Stimulated activated CD8-positive, alpha-beta memory T cell treated with anti-CD3 and anti-CD28 coated beads, Interleukin-4, amount 100 ng/mL, for 4 hours (primary cell): ENCODE measurements around the gene HCRT.
"Not testable (repeated sequence)": the region's sequence is repeated elsewhere in the genome, so short reads cannot be mapped to it uniquely, and the experiment has no call there.

Experiments
- DNase-seq, 2 donors: peaks; one replicate each; pipeline ENCODE4 v3.0.0-alpha.2; 2020; ENCODE audit warnings: low read depth in 2 of 2, low spot score in 1 of 2

The HCRT gene

DNA sequence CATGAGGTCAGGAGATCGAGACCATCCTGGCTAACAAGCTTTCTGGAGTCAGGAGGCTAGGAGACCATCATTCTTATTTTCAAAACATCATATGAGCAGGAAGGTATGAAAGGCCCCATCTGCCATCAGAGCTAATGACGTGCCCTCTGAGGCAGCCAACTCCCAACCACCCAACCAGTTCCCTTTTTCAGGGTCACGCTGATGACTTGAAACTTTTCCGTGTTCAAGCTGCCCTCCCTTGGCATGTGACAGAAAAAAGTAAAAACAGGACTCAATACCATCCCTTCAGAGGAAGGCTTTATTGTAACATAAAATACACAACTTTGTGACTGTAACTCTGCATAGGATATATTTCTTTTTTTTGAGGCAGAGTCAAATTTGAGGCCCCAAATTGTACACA, 13.6 kb upstream of the HCRT start:
- no peak for DNase-seq

DNA sequence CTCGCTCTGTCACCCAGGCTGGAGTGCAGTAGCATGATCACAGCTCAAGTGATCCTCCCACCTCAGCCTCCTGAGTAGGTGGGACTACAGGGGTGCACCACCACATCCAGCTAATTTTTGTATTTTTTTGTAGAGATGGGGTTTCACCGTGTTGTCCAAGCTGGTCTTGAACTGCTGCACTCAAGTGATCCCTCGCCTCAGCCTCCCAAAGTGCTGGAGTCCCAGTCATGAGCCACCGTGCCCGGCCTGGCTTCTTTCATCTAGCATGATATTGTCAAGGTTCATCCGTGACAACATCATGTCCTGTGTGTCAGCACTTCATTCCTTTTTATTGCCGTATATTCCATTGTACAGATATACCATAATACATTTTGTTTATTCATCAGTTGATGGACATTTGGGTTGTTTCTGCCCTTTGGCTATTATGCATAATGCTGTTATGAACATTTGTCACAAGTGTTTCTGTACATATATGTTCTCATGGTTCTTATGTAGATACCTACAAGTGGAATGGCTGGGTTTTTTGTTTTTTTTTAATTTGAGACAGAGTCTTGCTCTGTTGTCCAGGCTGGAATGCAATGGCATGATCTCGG, 12.4 kb upstream of the HCRT start:
- no peak for DNase-seq

DNA sequence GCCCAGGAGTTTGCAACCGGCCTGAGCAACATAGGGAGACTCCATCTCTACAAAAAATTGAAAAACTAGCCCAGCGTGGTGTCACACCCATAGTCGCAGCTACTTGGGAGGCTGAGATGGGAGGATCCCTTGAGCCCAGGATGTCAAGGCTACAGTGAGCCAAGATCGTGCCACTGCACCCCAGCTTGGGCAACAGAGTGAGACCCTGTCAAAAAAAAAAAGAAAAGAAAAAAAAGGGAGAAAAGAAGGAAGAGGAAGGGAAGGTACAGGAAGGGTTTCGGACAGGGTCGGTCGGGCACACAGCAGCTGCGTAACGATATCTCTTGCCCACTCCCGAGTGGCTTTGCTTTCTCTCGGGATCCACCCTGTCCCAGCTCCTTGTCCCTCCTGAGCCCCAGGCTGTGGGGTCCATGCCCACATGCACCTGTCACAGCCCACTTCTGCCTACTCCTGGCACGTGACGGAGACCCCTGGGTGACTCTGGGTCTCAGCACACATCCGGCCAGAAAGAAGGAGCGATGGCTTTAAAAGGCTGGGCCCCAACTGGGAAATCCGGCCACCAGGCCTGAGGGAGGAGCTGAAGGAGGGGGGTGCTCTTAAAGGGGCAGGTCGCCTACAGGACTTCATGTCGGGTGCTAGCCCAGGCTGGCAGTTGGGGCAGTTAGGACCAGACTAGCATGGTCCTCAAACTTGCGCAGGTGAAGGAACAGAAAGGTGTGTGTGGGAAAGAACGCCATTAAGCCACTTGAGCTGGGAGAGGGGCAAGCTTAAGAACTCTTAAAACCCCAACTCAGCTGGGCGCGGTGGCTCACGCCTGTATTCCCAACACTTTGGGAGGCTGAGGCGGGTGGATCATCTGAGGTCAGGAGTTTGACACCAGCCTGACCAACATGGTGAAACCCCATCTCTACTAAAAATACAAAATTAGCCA, 9.0 kb upstream of the HCRT start, which contains the start of gene GHDC:
TSS of gene GHDC (minus strand) at position 526 of the 931 bp plus-strand sequence. CDS start 913 bp downstream, outside the sequence.
- peak; percentile 58 to 67 for DNase-seq

DNA sequence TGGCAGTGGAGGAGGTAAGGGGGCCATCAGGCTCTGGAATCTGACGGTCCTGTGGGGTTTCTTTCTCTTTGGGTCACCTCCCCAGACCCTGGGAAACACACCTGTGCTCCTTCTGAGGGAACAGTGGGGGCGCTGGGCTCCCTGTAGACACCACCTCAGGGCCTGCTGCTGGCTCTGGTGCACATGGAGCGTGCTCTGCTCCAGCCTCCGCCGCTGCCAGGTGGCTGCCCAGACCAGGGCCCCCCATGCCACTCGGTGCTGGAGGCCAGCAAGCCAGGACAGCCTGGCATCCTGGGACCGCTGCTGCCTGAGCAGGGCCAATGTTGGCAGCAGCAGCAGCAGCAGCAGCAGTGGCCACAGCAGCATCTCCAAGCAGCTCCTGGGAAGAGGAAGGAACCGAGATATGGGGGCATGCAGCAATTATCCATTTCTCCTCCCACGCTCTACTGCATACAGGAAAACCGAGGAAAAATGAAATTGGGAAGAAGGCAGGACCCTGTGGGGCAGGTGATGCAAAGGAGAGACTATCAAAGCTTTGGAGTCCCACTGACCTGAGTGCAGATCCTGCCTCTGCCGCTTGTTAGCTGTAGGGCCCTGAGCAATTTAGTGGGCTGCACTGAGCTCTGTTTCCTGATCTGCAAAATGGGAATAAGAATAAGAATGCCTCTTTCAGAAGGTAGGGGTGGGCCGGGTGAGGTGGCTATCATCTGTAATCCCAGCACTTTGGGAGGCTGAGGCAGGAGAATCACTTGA, 8.1 kb upstream of the HCRT start:
- no peak for DNase-seq

DNA sequence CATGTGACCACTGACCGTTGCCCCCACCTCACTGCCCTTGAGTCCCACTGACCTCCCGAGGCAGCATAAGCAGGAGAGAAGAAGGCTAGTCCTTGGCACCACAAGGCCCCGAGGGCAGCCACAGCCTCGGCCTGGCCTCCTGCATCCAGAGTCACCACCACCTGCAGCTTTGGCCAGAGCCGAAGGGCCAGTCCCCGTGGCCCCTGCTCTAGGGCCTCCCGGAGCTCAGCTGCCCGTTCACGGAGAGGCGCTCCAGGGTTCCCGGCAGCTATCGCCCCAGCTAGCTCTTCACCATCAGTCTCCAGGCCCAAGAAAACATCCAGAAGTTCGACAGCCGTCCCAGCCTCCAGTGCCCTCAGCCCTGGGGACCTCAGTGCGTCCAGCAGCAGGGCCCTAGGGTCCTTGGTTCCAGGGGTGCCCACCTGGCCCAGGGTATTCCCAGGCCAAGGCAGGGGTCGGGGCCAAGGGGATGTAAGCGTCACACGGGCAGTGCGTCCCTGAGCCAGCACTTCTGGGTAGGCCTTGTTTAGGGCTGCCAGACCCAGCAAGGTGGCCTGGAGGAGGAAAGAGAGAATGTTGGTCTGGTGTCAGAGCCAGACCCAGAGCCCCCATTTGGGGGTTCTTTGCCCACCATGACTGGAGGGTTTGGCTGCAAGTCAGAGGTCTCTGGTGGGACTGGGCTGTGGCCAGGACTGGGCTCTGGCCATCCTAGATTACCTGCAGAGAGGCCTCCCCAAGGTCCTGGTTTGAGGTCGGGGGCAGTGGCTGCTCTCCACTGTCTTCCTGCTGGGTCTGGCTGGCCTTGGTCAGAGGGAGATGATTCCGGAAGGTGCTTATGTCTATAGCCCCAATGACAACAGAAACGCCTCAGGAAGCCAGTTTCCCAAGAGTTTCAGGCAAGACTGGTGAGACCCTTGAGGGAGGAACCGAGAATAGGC, 7.2 kb upstream of the HCRT start:
- no peak for DNase-seq

DNA sequence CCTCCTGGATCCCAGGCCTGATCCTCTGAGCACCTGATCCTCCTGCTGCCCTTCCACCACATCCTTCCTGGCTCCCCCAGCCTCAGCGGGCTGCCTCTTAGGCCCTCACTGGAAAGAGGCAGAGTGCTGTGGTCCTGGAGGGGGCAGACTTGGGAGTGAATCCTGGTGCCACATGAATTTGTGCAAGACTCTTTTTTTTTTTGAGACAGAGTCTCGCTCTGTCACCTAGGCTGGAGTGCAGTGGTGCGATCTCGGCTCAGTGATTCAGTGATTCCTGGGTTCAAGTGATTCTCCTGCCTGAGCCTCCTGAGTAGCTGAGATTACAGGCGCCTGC, 6.0 kb upstream of the HCRT start:
- DNase-seq, result no peak

DNA sequence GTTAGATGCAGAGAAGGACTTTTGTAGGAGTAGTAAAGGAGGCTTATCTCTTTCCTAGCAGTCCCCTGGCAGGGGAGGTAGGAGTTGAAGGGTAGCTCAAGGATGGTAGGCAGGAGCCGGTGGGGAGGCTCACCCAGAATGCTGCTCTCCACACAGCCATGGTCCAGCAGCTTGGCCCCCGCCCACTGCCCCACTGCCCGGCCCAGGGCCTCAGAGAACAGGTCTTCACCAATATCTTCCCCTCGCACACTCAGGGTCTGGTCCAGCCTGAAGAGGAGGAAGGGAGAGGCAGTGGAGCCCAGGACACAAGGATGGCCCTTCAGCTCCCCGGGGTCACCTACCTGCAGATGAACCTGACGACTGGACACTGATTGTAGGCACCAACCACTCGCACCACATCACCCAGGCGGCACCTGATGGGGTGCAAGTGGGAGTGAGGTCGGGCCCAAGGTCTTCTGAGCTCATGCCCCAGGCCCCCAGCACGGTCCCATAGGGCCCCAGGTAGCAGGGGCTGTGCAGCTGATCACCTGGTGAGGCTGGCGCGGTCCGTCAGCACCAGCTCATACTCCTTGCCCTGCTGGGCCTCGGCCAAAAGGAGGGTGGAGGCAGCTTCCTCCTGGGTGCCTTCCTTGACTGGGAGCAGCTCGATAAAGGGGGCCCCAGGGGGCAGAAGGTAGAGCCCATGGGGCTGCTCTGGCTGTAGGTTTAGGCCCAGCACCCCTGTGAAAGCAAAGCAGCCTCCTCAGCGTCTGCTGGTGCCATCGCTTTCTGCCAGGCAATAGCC, 5.4 kb upstream of the HCRT start:
- no peak for DNase-seq

DNA sequence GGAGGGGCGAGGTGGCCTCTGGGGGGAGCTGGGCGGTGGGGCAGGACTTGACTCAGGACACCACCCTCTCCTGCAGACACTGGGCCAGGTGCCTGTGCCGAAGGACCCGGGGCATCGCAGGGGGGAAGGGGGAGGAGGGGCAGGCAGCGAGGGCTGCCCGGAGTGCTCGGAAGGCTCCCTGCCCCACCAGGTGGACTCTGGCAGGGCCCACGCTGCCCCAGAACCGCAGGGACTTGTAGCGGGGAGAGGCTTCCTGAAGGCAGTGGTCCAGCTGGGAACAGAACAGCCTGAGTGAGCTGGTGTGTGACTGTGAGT, 4.4 kb upstream of the HCRT start:
- DNase-seq, result no peak

DNA sequence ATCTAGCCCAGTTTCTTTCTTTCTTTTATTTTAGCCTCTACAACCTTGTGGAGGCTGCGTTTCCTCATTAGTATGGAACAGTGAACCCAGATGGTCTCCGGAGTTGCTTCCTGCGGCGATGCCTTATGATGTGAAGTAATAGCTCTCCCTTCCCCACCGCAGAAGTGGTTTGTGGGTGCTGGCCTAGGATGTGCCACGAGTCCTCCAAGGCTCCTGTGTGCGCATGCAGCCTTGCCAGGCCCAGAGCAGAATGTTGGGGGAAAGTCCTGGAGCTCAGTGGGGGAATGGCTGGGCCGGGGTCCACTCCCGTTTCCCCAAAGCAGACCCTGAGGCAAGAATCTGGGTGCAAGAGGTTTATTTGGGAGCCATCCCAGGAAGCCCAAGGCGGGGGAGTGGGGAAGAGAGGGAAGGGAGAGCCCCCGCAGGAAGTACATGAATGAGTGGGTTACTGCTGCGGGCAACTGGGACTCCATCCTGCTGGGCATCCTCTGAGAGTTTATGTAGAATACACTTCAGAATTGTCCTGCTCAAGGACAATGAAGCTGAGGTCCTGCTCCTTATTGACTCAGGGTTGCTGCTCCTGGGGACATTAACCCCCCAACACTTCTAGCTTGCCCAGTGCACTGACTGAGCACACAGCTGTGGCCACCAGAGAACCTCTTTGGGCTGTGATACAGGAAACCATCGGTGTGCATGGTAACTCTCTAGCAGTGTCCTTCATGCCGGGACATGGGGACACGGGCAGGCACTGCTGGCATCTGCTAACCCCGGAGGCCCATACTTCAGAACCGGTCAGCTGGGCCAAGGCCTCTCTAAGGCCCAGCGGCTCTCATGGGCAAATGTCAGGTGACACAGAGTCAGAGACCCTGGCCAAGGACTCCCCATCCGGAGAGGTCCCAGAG, 3.7 kb upstream of the HCRT start:
- no peak for DNase-seq

DNA sequence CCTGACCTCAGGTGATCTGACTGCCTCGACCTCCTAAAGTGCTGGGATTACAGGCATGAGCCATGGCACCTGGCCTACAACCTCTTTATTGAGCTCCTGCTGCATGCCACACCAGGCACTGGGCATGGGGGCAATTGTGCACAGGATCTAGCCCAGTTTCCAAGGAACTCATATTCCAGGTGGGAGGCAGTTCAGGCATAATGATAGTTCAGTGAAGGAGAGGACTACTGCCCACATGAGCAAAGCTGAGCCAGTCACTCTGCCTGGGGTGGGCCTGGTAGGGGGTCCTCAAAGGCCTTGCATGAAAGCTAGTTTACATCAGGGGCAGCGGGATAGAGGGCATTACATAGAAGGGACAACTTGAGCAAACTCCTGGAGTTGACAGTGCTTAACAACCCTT, 2.6 kb upstream of the HCRT start:
- no peak for DNase-seq

DNA sequence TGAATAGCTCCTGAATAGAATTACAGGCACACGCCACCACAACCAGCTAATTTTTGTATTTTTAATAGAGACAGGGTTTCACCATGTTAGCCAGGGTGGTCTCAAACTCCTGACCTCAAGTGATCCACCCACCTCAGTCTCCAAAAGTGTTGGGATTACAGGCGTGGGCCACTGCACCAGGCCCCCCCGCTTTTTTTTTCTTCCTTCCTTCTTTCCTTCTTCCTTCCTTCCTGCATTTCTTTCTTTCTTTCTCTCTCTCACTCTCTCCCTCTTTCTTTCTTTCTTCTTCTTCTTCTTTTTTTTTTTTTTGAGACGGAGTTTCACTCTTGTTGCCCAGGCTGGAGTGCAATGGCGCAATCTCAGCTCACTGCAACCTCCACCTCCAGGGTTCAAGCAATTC, 939 bp upstream of the HCRT start:
- not testable (repeated sequence) for DNase-seq

DNA sequence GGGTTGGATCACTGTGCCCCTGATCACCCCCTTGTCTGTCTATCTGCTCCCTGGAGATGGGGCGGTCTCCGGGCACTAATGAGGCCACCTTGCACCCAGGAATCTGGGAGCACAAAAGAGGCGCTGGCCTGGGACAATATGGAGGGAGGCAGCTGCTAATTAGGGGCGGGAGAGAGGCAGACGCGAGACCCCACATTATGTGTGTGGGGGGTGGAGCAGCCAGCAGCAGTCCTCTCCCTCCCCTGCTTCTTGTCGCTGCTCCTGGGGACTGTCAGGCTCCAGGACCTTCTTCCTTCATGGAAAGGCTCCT, 324 bp upstream of the HCRT start:
- no peak for DNase-seq

DNA sequence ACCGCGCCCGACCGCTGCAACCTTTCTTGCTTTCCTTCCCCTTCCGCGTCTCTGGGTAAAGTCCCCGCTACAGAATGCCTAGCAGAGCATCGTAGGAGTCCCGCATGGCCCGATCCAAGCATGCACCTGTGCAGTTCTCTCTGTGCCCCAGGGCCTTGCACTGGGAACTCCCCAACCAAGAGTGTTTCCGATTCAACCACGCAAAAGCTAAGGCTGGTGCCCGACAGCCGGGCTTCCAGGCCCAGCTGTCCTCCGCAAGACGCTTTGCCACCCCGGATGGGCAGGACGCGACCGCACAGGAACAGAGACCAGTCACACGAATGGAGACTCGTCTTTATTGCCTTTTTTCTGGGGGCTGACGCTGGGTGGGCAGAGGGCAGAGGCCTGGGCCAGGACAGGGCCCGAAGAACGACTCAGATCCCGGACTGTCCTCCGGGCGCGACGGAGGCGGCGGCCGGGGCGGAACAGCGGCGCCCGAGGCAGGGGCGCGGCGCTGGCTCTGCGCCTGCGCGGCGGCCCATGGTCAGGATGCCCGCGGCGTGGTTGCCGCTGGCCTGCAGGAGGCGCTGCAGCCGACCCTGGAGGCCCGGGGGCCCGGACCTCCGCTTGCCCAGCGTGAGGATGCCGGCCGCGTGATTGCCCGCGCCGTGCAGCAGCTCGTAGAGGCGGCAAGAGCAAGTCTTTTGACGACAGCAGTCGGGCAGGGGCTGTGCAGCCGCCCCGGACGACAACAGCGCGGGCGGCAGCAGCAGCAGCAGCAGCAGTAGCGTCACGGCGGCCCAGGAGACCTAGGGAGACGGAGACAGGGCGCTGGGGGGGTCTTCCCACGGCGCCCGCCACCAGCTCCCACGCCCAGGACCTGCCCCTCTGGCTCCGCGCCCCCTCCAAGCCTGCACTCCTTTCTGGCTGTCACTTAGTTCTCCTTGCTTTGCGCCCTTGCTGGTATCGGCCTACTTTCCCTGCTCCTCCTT, 1.2 kb downstream of the HCRT start:
- peak; percentile 36 to 44 for DNase-seq

DNA sequence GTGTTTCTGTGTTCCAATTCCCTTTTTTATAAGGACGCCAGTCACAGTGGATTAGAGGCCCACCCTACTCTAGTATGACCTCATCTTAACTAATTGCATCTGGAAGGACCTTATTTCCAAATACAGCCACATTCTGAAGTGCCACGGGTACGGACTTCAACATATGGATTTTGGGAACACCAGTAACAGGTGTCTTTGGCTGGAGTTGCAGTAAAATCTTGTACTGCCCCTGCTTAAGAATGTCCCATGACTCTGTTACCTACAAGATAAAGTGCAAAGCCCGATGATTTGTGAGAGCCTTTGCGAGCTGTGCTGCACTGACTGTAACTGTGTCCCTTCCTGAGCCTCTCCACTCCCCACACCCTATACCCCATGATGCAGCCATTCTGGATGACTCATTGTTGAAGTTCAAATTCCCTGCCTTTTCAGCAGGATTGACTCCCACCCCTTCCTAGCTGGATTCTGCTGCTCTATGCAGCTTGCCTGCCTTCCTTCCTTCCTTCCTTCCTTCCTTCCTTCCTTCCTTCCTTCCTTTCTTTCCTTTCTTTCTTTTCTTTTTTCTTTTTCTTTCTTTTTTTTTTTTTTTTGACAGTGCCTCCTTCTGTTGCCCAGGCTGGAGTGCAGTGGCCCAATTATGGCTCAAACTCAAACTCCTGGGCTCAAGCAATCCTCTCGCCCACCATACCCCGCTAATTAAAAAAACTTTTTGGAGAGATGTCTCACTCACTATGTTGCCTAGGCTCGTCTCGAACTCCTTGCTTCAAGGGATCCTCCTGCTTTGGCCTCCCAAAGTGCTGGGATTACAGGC, 2.1 kb downstream of the HCRT start:
- DNase-seq, result no peak

DNA sequence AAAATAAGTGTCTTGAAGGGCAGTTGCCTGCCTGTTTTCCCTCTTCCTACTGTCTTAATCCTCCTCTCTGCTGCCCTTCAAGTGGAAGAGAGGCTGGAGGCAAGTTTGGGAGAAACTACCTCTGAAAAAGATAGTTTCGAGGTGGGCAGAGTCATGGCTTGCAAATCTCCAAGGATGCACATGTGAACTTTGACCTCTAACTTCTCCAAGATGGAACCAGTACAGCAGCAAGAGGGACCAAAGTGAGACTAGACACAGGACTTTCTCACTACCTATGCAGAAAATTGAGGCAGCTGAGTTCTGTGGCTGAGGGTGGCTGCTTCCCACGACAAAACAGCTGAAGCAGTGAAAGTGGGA, 3.4 kb downstream of the HCRT start:
- no peak for DNase-seq

DNA sequence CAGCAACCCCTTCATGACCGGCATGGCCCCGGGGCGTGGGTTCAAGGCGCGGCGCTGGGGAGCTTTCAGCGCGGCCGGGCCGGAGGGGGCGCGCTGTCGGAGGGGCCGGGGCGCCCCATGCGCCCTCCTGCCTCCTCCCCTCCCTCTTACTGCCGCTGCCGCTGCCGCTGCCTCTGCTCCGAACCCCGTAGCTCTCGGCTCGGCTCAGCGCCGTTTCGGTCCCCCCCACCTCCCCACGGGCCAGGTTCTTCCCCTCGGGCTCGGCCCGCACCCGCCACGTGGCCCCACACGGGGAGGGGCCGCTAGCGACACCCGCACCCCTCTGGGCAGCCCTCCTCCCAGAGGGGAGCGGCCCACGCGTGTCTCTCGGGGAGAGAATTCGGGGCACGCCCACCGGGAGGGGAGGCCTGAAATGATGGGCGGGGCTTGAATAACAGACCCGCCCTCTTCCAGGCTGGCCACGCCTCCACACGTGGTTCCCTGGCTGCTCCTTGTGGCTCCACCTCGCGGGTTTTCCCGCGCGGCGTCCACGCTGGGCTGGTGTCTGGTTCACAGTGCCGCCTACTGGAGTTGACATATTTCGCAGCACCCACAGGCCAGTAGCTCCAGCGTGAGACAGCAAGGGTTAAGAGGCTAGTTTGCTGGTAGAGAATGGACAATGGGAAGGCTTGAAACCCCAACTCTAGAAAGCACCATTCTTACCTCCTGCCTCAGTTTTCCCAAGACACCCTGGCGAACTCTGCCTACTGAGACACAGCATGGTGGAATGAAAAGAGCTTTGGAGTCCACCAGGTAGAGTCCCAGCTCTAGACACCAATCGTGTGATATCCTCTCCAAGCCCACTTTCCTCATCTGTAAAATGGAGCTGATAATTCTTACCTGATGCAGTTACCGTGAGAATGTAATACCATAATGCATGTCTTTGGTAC, 4.1 kb downstream of the HCRT start, which contains the start of gene KCNH4:
TSS of gene KCNH4 (minus strand) at position 221 of the 929 bp plus-strand sequence. CDS start at position 24, 197 bp downstream.
- peak; percentile 74 to 75 for DNase-seq
